Aorta (tissue), 5 donors: ENCODE data around the gene DNAH5. TPM values are rescaled to one million over a fixed set of nuclear protein-coding genes. Genes with fewer than 3 reads are reported as not detected.

ENCODE experiments used
- ATAC-seq: fragments of 200-7000 bp; cut with Tn5 transposase; one replicate; pipeline ENCODE4 v1.9.1; 2022; ENCODE audit warnings: moderate library complexity; ENCODE audit not compliant: low FRiP score
- DNase-seq, 2 donors: peaks; one replicate each; pipeline ENCODE4 v3.0.0-alpha.2; 2020
- H3K27ac ChIP-seq, 2 donors: one replicate each; pipeline ENCODE4 v1.5.1; 2013; ENCODE audit warnings: low read length in 2 of 2, mild to moderate bottlenecking in 2 of 2, moderate library complexity in 2 of 2, control low read depth in 1 of 2, inconsistent platforms in 1 of 2, low read depth in 1 of 2
- H3K27me3 ChIP-seq, 2 donors: one replicate each; pipeline ENCODE4 v1.6.1; 2013; ENCODE audit warnings: control low read depth in 1 of 2, low read length in 1 of 2, mild to moderate bottlenecking in 1 of 2, moderate library complexity in 1 of 2; ENCODE audit not compliant: insufficient read depth in 2 of 2, control insufficient read depth in 1 of 2
- H3K36me3 ChIP-seq, 2 donors: one replicate each; pipeline ENCODE4 v1.6.1; 2013; ENCODE audit warnings: control low read depth in 1 of 2, low read length in 1 of 2, mild to moderate bottlenecking in 1 of 2; ENCODE audit not compliant: insufficient read depth in 2 of 2, control insufficient read depth in 1 of 2
- H3K4me1 ChIP-seq, 2 donors: one replicate each; pipeline ENCODE4 v1.6.1; 2013; ENCODE audit warnings: low read length in 2 of 2, control low read depth in 1 of 2, mild to moderate bottlenecking in 1 of 2, moderate library complexity in 1 of 2; ENCODE audit not compliant: insufficient read depth in 2 of 2, control insufficient read depth in 1 of 2
- H3K4me3 ChIP-seq, 2 donors: one replicate each; pipeline ENCODE4 v1.5.1; 2013; ENCODE audit warnings: low read length in 2 of 2, control low read depth in 1 of 2, mild to moderate bottlenecking in 1 of 2
- H3K9me3 ChIP-seq: one replicate; pipeline ENCODE4 v1.6.1; 2013; ENCODE audit warnings: mild to moderate bottlenecking, low read length; ENCODE audit not compliant: control insufficient read depth
- WGBS, 2 donors: extraction: QIAGEN DNeasy Blood & Tissue Kit; methylation state at CpG; one replicate each; pipeline ENCODE4 v1.1.7; 2013; 5-methylcytosine and 5-hydroxymethylcytosine counted together
- intact Hi-C, 2 donors: fragments of 100-400 bp; cut with DNase I; formaldehyde crosslinking; loops; one replicate each; pipeline versions ENCODE4 v1.14.2 to v1.15.0; 2022
- polyA plus RNA-seq, 2 donors: library from polyadenylated mRNA; stranded (reverse); fragments of 200-250 nt; gene quantifications; one replicate each; pipeline ENCODE4 v1.2.3, GENCODE V29; 2013
- total RNA-seq, 2 donors: library from RNA; stranded (reverse); fragmentation: NEBNext Ultra II Directional; extraction: Animal tissue kit (Norgen Biotek cat#: 25700); gene quantifications; one replicate each; pipeline ENCODE4 v1.2.1, GENCODE V29; 2021
- donor health status: healthy with polysubstance abuse.
- donor health status: Bipolar disorder and iron deficiency.
- donor health status: DM: no; HTN: no; CAD: no.
- donor health status: DM: no; HTN: no; CAD: no.
- donor health status: DM: yes; HTN: yes; CAD: no.

Gene DNAH5
- total and polyA plus RNA-seq, 4 donors: 0.03 to 0.57 (median 0.36) TPM; not detected in 1

GRCh38 chr5:13695076-13695712 lies 249.3 kb downstream of the DNAH5 start:
- no peak overlapping the region for H3K4me3 ChIP-seq
- H3K27ac ChIP-seq: no peak overlapping the region
- no peaks in the 10 kb centered on the region for H3K36me3 ChIP-seq
- no peaks in the 10 kb centered on the region for H3K4me1 ChIP-seq
- DNase-seq: no peak
- WGBS, 2 donors: 54 to 58% methylated on average over 9 of the region's 9 CpGs
- intact Hi-C loops: no loop called here
- H3K9me3 ChIP-seq: peaks cover 1% of the 10 kb centered on the region
- no peaks in the 10 kb centered on the region for H3K27me3 ChIP-seq
- no peak for ATAC-seq

GRCh38 chr5:13692172-13692571 lies 252.3 kb downstream of the DNAH5 start:
- Histone ChIP-seq H3K4me3 (no peak overlapping the region), H3K4me1 (no peaks in the 10 kb centered on the region), H3K36me3 (no peaks in the 10 kb centered on the region), H3K27ac (no peak overlapping the region), H3K9me3 (peaks cover 4% of the 10 kb centered on the region), H3K27me3 (no peaks in the 10 kb centered on the region)
- DNase-seq (no peak), ATAC-seq (no peak)
- intact Hi-C loops: no loop called here

DNA sequence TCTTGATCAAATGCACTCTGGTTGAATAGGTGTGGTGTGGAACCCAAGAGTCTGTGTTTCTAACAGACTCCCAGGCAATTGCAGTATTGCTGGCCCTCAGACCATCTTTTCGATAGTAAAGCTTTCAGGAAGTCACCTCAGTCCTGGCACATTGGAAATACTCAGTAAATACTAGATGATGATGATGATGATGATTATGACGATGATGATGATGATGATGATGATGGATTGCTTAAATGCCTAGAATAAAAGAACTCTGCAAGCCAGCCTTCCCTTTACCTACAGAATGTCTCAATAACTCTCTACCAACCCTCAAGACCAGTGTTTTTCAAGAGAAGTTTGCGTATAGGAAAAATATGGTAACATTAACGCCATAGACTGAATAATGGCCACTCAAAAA lies 268.0 kb downstream of the DNAH5 start:
- H3K27ac ChIP-seq: no peak overlapping the region
- H3K36me3 ChIP-seq: no peaks in the 10 kb centered on the region
- no peak overlapping the region for H3K4me3 ChIP-seq
- WGBS, 2 donors: 80 to 83% methylated on average over 4 of the region's 4 CpGs
- H3K27me3 ChIP-seq: no peaks in the 10 kb centered on the region
- H3K9me3 ChIP-seq: peaks cover 2% of the 10 kb centered on the region
- ATAC-seq (no peak), DNase-seq (no peak)
- intact Hi-C loops: no loop called here
- H3K4me1 ChIP-seq: no peaks in the 10 kb centered on the region

DNA sequence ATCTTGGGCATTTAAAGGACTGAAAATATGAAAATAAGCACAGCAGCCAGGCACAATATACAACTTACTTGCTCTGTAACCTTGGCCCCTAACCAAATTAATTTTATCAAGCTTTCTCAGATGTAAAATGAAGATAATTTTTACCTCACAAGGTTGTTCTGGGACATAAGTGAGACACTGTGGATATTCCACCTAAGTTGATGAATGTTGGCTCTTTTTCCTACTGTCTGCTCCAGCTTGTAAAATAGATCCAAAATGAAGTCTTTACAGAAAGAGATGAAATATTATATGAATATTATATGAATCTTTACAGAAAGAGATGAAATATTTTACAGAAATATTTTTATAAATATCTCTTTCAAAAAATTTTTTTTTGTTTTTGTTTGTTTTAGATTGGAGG lies 270.1 kb downstream of the DNAH5 start:
- no peak for DNase-seq
- intact Hi-C loops: no loop called here
- no peak for ATAC-seq
- H3K36me3 ChIP-seq: no peaks in the 10 kb centered on the region
- H3K4me3 ChIP-seq: no peak overlapping the region
- peaks cover 2% of the 10 kb centered on the region for H3K9me3 ChIP-seq
- no peak overlapping the region for H3K27ac ChIP-seq
- no peaks in the 10 kb centered on the region for H3K27me3 ChIP-seq
- H3K4me1 ChIP-seq: no peaks in the 10 kb centered on the region

DNA sequence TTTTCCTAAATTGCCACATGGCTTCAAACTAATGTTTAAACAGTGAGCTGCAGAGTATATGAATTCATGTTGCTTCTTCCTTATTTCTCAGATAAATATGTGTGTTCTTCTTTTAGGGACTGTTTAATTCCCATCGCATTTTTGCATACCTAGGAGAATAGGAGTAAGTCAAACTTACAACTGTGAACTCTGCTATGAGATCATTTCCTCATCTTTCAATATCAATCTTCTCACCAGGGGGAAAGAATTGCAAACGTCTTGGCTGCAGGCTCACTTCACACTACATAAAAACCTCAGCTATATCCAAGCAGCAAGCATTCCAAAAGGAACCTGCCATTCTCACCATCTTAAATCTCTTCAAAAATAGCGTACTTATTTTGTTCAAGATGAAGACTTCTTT lies 271.0 kb downstream of the DNAH5 start:
- no peak for DNase-seq
- Histone ChIP-seq H3K9me3 (peaks cover 2% of the 10 kb centered on the region), H3K27ac (no peak overlapping the region), H3K27me3 (no peaks in the 10 kb centered on the region), H3K4me3 (no peak overlapping the region), H3K4me1 (no peaks in the 10 kb centered on the region), H3K36me3 (no peaks in the 10 kb centered on the region)
- WGBS, 2 donors: 40 to 45% methylated on average over 3 of the region's 3 CpGs
- no peak for ATAC-seq
- intact Hi-C loops: no loop called here

- Histone ChIP-seq H3K27me3 (no peaks in the 10 kb centered on the region), H3K36me3 (no peaks in the 10 kb centered on the region), H3K27ac (no peak overlapping the region), H3K9me3 (no peaks in the 10 kb centered on the region), H3K4me1 (no peaks in the 10 kb centered on the region), H3K4me3 (no peak overlapping the region)
- intact Hi-C loops: no loop called here
- 56 to 65% methylated on average over 3 of the region's 3 CpGs for WGBS, 2 donors
- DNase-seq (no peak), ATAC-seq (no peak)
Observed at GRCh38 chr5:13664377-13664776, 280.1 kb downstream of the DNAH5 start.

GRCh38 chr5:13662626-13663025 lies 281.9 kb downstream of the DNAH5 start:
- intact Hi-C loops: no loop called here
- H3K4me3 ChIP-seq: no peak overlapping the region
- ATAC-seq (no peak), DNase-seq (no peak)
- H3K27me3 ChIP-seq: no peaks in the 10 kb centered on the region
- H3K9me3 ChIP-seq: no peaks in the 10 kb centered on the region
- H3K4me1 ChIP-seq: no peaks in the 10 kb centered on the region
- H3K36me3 ChIP-seq: no peaks in the 10 kb centered on the region
- H3K27ac ChIP-seq: no peak overlapping the region

GRCh38 chr5:13661272-13661671 lies 283.2 kb downstream of the DNAH5 start:
- Histone ChIP-seq H3K27ac (no peak overlapping the region), H3K36me3 (no peaks in the 10 kb centered on the region), H3K4me1 (no peaks in the 10 kb centered on the region), H3K27me3 (no peaks in the 10 kb centered on the region), H3K4me3 (no peak overlapping the region), H3K9me3 (no peaks in the 10 kb centered on the region)
- WGBS, 2 donors: 45 to 55% methylated on average over 1 of the region's 1 CpG
- DNase-seq (no peak), ATAC-seq (no peak)
- intact Hi-C loops: no loop called here

- ATAC-seq (no peak), DNase-seq (no peak)
- intact Hi-C loops: no loop called here
- Histone ChIP-seq H3K36me3 (no peaks in the 10 kb centered on the region), H3K27ac (no peak overlapping the region), H3K27me3 (no peaks in the 10 kb centered on the region), H3K9me3 (no peaks in the 10 kb centered on the region), H3K4me1 (no peaks in the 10 kb centered on the region), H3K4me3 (no peak overlapping the region)
- 48 to 55% methylated on average over 3 of the region's 3 CpGs for WGBS, 2 donors
Observed at GRCh38 chr5:13660072-13660471, 284.4 kb downstream of the DNAH5 start.
